Adrenal gland (tissue), 12 donors: ENCODE data around the gene CPNE9. TPM values are rescaled to one million over a fixed set of nuclear protein-coding genes. Genes with fewer than 3 reads are reported as not detected.

ENCODE experiments used
- DNase-seq, 7 donors: peaks; one replicate each; pipeline ENCODE4 v3.0.0-alpha.2; 2019 to 2020
- H3K27ac ChIP-seq, 5 donors: fragments of 200-600 bp; sonication (generic) in 4 of 5; 1 replicate in 3 of 5; 2 replicates in 2 of 5; pipeline versions ENCODE4 v1.5.1 to v1.8.0; 2016 to 2020; ENCODE audit warnings: mild to moderate bottlenecking in 1 of 5
- H3K27me3 ChIP-seq: fragments of 200-600 bp; 2 replicates; pipeline ENCODE4 v1.8.0; 2021
- H3K36me3 ChIP-seq, 2 donors: fragments of 200-600 bp; replicated peaks in 1 of 2; 1 replicate in 1 of 2; 2 replicates in 1 of 2; pipeline versions ENCODE4 v1.5.1 to v1.8.0; 2018 to 2022
- H3K4me1 ChIP-seq, 2 donors: fragments of 200-600 bp; replicated peaks in 1 of 2; 1 replicate in 1 of 2; 2 replicates in 1 of 2; pipeline versions ENCODE4 v1.5.1 to v1.8.0; 2018 to 2021
- H3K4me3 ChIP-seq, 4 donors: fragments of 200-600 bp; sonication (generic) in 3 of 4; one replicate each; pipeline ENCODE4 v1.5.1; 2016 to 2018
- H3K9me3 ChIP-seq, 3 donors: fragments of 200-600 bp; sonication (generic) in 1 of 3; replicated peaks in 1 of 3; 1 replicate in 2 of 3; 2 replicates in 1 of 3; pipeline versions ENCODE4 v1.5.1 to v1.8.0; 2016 to 2021
- CTCF ChIP-seq, 6 experiments: fragments of 450-650 bp in 4 of 6; fragments of 200-600 bp in 2 of 6; sonication (generic) in 1 of 6; IDR thresholded peaks; 1 replicate in 5 of 6; 2 replicates in 1 of 6; pipeline versions ENCODE4 v1.5.1 to v1.8.0; 2016 to 2021; ENCODE audit warnings: antibody characterized with exemption in 6 of 6, mild to moderate bottlenecking in 2 of 6, moderate library complexity in 1 of 6
- POLR2A ChIP-seq, 2 donors: fragments of 450-650 bp; IDR thresholded peaks; one replicate each; pipeline ENCODE4 v1.6.1; 2017; ENCODE audit warnings: antibody characterized with exemption in 2 of 2, mild to moderate bottlenecking in 2 of 2, moderate library complexity in 1 of 2
- WGBS, 4 donors: extraction: QIAGEN DNeasy Blood & Tissue Kit in 2 of 4; methylation state at CpG; one replicate each; pipeline versions ENCODE4 v1.1.5 to v1.1.7; 2013 to 2017; 5-methylcytosine and 5-hydroxymethylcytosine counted together
- intact Hi-C, 2 donors: fragments of 100-400 bp; cut with DNase I; formaldehyde crosslinking; loops; one replicate each; pipeline versions ENCODE4 v1.14.1 to v1.15.0; 2022 to 2023
- polyA plus RNA-seq, 3 donors: library from polyadenylated mRNA; stranded (reverse); fragments of 200-250 nt in 2 of 3; fragments of 350-450 nt in 1 of 3; fragmentation: Illumina TruSeq in 1 of 3; extraction: RNeasy Lipid Tissue Mini Kit (QIAGEN cat#74804) in 1 of 3; gene quantifications; one replicate each; pipeline ENCODE4 v1.2.3, GENCODE V29; 2013 to 2014
- total RNA-seq, 9 donors: library from RNA; depleted of rRNA in 4 of 9; stranded (reverse); fragments of >200 nt in 4 of 9; fragments of 120-200 nt in 1 of 9; fragmentation: NEBNext Ultra II Directional in 1 of 9; extraction: Animal tissue kit (Norgen Biotek cat#: 25700) in 1 of 9; gene quantifications; one replicate each; pipeline versions ENCODE4 v1.1.0 to v1.2.4, GENCODE V29; 2013 to 2023
- donor health status: healthy with polysubstance abuse.
- donor health status: Bipolar disorder and iron deficiency.
- donor health status: DM: yes; HTN: yes; CAD: no.
- donor health status: DM: no; HTN: no; CAD: no.
- donor health status: DM: no; HTN: no; CAD: no.
- donor health status: DM: yes; HTN: yes; CAD: no.

The CPNE9 gene
- total and polyA plus RNA-seq, 12 donors, result 0.11 to 9.2 (median 1.5) TPM; not detected in 1

- 86 to 98% (median 90%) methylated on average over 9 to 10 of the region's 10 CpGs for WGBS, 4 donors
- intact Hi-C loops, result loop anchor here (10.0 kb wide), 2 partner anchors 215 to 225 kb away; no protein-coding TSS in a partner anchor
Observed at GRCh38 chr3:9729419-9729818, 25.8 kb downstream of the CPNE9 start.

GRCh38 chr3:9730657-9731205 lies 27.1 kb downstream of the CPNE9 start:
- DNase-seq, result no peak
- 1 to 2% (median 1%) methylated on average over 16 of the region's 17 CpGs for WGBS, 4 donors
- intact Hi-C loops, result no loop called here
- Histone ChIP-seq H3K4me1 (peaks cover 12 to 23% of the 10 kb centered on the region in 2 donors), H3K9me3 (no peaks in the 10 kb centered on the region), H3K27ac (peak overlapping the region; percentile 53 to 99 (median 98)), H3K27me3 (no peaks in the 10 kb centered on the region), H3K4me3 (peak overlapping the region in 3 of 4 donors; percentile 18 to 76 (median 36)), H3K36me3 (peaks cover 0 to 18% of the 10 kb centered on the region in 2 donors)
- TF ChIP-seq POLR2A (IDR thresholded peaks at IDR 0.05) (no peak), CTCF (IDR thresholded peaks at IDR 0.05) (peak in 2 of 6 experiments; percentile 24 to 27)

More at GRCh38 chr3:9729419-9729818, 25.8 kb downstream of the CPNE9 start:
- H3K4me3 ChIP-seq, result no peak overlapping the region
- H3K36me3 ChIP-seq, result peaks cover 0 to 5% of the 10 kb centered on the region in 2 donors
- H3K27me3 ChIP-seq, result no peaks in the 10 kb centered on the region
- no peak for TF ChIP-seq POLR2A (IDR thresholded peaks at IDR 0.05)
- TF ChIP-seq CTCF (IDR thresholded peaks at IDR 0.05), result no peak
- no peak for DNase-seq
- H3K27ac ChIP-seq, result no peak overlapping the region
- H3K4me1 ChIP-seq, result peaks cover 12 to 23% of the 10 kb centered on the region in 2 donors
- no peaks in the 10 kb centered on the region for H3K9me3 ChIP-seq

- H3K4me3 ChIP-seq, result peak within 1 kb of the TSS; percentile 53 to 95 (median 85)
- peak; percentile 99 to 100 (median 100) for DNase-seq
- no peaks in the 10 kb centered on the region for H3K27me3 ChIP-seq
- H3K4me1 ChIP-seq, result peaks cover 12 to 25% of the 10 kb centered on the region in 2 donors
- no peaks in the 10 kb centered on the region for H3K9me3 ChIP-seq
- TF ChIP-seq POLR2A (IDR thresholded peaks at IDR 0.05) (peak; percentile 55 to 58), CTCF (IDR thresholded peaks at IDR 0.05) (peak in 3 of 6 experiments; percentile 15 to 22 (median 19))
- WGBS, 4 donors, result 0 to 1% (median 1%) methylated on average over 12 to 88 of the region's 88 CpGs
- H3K36me3 ChIP-seq, result peaks cover 0 to 18% of the 10 kb centered on the region in 2 donors
- H3K27ac ChIP-seq, result peak within 1 kb of the TSS; percentile 58 to 99 (median 98)
- intact Hi-C loops, result no loop called here
Observed at GRCh38 chr3:9731206-9732079, 27.8 kb downstream of the CPNE9 start, which contains the start of gene BRPF1. Gene BRPF1, plus strand, starts transcription at chr3:9731735. Its CDS starts 2,406 bp downstream, at chr3:9734141.
